SK-N-SH treated with all-trans-retinoic acid at 6 μM for 48 hours (cell line): ENCODE measurements around the gene IL4I1.

Source experiments
- ARNTL ChIP-seq: fragments of 450-650 bp; formaldehyde crosslinking; IDR thresholded peaks from 2 replicates; pipeline ENCODE4 v1.5.0; 2020; ENCODE audit warnings: low read depth, mild to moderate bottlenecking, moderate library complexity, borderline replicate concordance
- GLIS3 ChIP-seq: fragments of 250-450 bp; sonication (Bioruptor Pico); IDR thresholded peaks from 2 replicates; pipeline ENCODE4 v1.5.0; 2020; ENCODE audit warnings: mild to moderate bottlenecking, moderate library complexity
- ISL1 ChIP-seq: fragments of 250-450 bp; sonication (Bioruptor Pico); IDR thresholded peaks from 2 replicates; pipeline ENCODE4 v2.1.2; 2022; ENCODE audit warnings: mild to moderate bottlenecking, moderate library complexity
- OSR1 ChIP-seq: fragments of 250-450 bp; sonication (Bioruptor Pico); IDR thresholded peaks from 2 replicates; pipeline ENCODE4 v1.8.0; 2022; ENCODE audit warnings: moderate library complexity, mild to moderate bottlenecking, inconsistent platforms
- PATZ1 ChIP-seq: fragments of 250-450 bp; sonication (Bioruptor Pico); IDR thresholded peaks from 2 replicates; pipeline ENCODE4 v1.8.0; 2020; ENCODE audit warnings: mild to moderate bottlenecking, moderate library complexity, borderline replicate concordance
- RARB ChIP-seq: fragments of 250-450 bp; sonication (Bioruptor Pico); IDR thresholded peaks from 2 replicates; pipeline ENCODE4 v1.8.0; 2021; ENCODE audit warnings: mild to moderate bottlenecking, moderate library complexity
- ZFP3 ChIP-seq: fragments of 250-450 bp; sonication (Bioruptor Pico); IDR thresholded peaks from 2 replicates; pipeline ENCODE4 v1.5.0; 2020; ENCODE audit warnings: mild to moderate bottlenecking, moderate library complexity
- ZNF70 ChIP-seq: fragments of 450-650 bp; formaldehyde crosslinking; IDR thresholded peaks from 2 replicates; pipeline ENCODE4 v1.5.0; 2020; ENCODE audit warnings: mild to moderate bottlenecking, moderate library complexity
- ZNF8 ChIP-seq: fragments of 450-650 bp; formaldehyde crosslinking; IDR thresholded peaks from 2 replicates; pipeline ENCODE4 v1.5.0; 2020; ENCODE audit warnings: mild to moderate bottlenecking, moderate library complexity

DNA sequence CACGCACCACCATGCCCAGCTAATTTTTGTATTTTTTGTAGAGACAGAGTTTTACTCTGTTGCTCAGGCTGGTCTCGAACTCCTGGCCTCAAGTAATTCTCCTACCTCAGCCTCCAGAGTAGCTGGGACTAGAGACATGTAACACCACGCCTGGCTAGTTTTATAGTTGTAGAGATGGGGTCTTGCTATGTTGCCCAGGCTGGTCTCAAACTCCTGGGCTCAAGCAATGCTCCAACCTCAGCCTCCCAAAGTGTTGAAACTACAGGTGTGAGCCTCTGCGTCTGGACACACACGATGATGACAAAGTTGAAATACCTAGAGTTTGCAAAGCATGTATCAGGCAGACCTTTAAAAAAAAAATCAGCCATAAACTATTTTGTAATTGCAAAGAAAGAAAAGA, 50.3 kb downstream of the IL4I1 start:
- no peak for TF ChIP-seq OSR1 (CRISPR knock-in tag)
- TF ChIP-seq ARNTL: no peak
- TF ChIP-seq PATZ1 (CRISPR knock-in tag): no peak
- TF ChIP-seq ZNF8: no peak
- TF ChIP-seq ZNF70 (CRISPR knock-in tag): no peak
- no peak for TF ChIP-seq GLIS3 (CRISPR knock-in tag)
- no peak for TF ChIP-seq RARB (CRISPR knock-in tag)
- TF ChIP-seq ISL1: no peak
- no peak for TF ChIP-seq ZFP3
